Measurements from ENCODE around the gene P2RY14. TPM values are rescaled to one million over a fixed set of nuclear protein-coding genes. Genes with fewer than 3 reads are reported as not detected.
"Not testable (repeated sequence)": the region's sequence is repeated elsewhere in the genome, so short reads cannot be mapped to it uniquely, and the experiment has no call there.

The P2RY14 gene
- total RNA-seq, 3 donors from 2014 or later, result 0.20 to 0.26 TPM; not detected in 1

GRCh38 chr3:151262871-151263525 is 15.3 kb downstream of the P2RY14 start:
- ATAC-seq, result no peak
- H3K27me3 Mint-ChIP-seq (ENCODE audit: low read depth), result peaks cover 4% of the 10 kb centered on the region

GRCh38 chr3:151259664-151260063 is 18.7 kb downstream of the P2RY14 start:
- no peaks in the 10 kb centered on the region for H3K9me3 Mint-ChIP-seq
- no peaks in the 10 kb centered on the region for H3K4me1 Mint-ChIP-seq (ENCODE audit: low read depth)
- no peak overlapping the region for H3K4me3 Mint-ChIP-seq
- peaks cover 4% of the 10 kb centered on the region for H3K27me3 Mint-ChIP-seq (ENCODE audit: low read depth)
- no peak for ATAC-seq
- DNase-seq, result no peak
- peaks cover 1% of the 10 kb centered on the region for H3K36me3 Mint-ChIP-seq (ENCODE audit: insufficient read depth)

More at GRCh38 chr3:151262871-151263525, 15.3 kb downstream of the P2RY14 start:
- Mint-ChIP-seq H3K4me1 (ENCODE audit: low read depth) (peaks cover 3% of the 10 kb centered on the region), H3K9me3 (no peaks in the 10 kb centered on the region), H3K4me3 (no peak overlapping the region), H3K36me3 (ENCODE audit: insufficient read depth) (peaks cover 1% of the 10 kb centered on the region)
- no peak for DNase-seq

- ATAC-seq (no peak), DNase-seq (no peak)
- Mint-ChIP-seq H3K27me3 (ENCODE audit: low read depth) (peaks cover 4% of the 10 kb centered on the region), H3K36me3 (ENCODE audit: insufficient read depth) (peaks cover 1% of the 10 kb centered on the region), H3K4me3 (no peak overlapping the region), H3K9me3 (no peaks in the 10 kb centered on the region), H3K4me1 (ENCODE audit: low read depth) (no peaks in the 10 kb centered on the region)
Observed at GRCh38 chr3:151256749-151257148, 21.6 kb downstream of the P2RY14 start.

- Mint-ChIP-seq H3K9me3 (no peaks in the 10 kb centered on the region), H3K4me3 (no peak overlapping the region), H3K4me1 (ENCODE audit: low read depth) (no peaks in the 10 kb centered on the region), H3K27me3 (ENCODE audit: low read depth) (no peaks in the 10 kb centered on the region), H3K36me3 (ENCODE audit: insufficient read depth) (no peaks in the 10 kb centered on the region)
- DNase-seq, result no peak
- no peak for ATAC-seq
Observed at GRCh38 chr3:151248772-151249337, 29.5 kb downstream of the P2RY14 start.

- DNase-seq; H3K4me1 Mint-ChIP-seq (ENCODE audit: low read depth); H3K36me3 Mint-ChIP-seq (ENCODE audit: insufficient read depth); H3K27me3 Mint-ChIP-seq (ENCODE audit: low read depth); ATAC-seq; H3K9me3 Mint-ChIP-seq; H3K4me3 Mint-ChIP-seq: not testable (repeated sequence)
Observed at GRCh38 chr3:151242006-151242405, 36.3 kb downstream of the P2RY14 start.

GRCh38 chr3:151236736-151237135 is 41.6 kb downstream of the P2RY14 start:
- H3K4me1 Mint-ChIP-seq (ENCODE audit: low read depth), result no peaks in the 10 kb centered on the region
- H3K4me3 Mint-ChIP-seq, result no peak overlapping the region
- no peaks in the 10 kb centered on the region for H3K9me3 Mint-ChIP-seq
- no peak for ATAC-seq
- DNase-seq, result no peak
- H3K27me3 Mint-ChIP-seq (ENCODE audit: low read depth), result peaks cover 2% of the 10 kb centered on the region
- no peaks in the 10 kb centered on the region for H3K36me3 Mint-ChIP-seq (ENCODE audit: insufficient read depth)

GRCh38 chr3:151236316-151236715 is 42.0 kb downstream of the P2RY14 start:
- no peak overlapping the region for H3K4me3 Mint-ChIP-seq
- no peak for ATAC-seq

GRCh38 chr3:151234825-151235224 is 43.5 kb downstream of the P2RY14 start:
- DNase-seq (no peak), ATAC-seq (no peak)
- Mint-ChIP-seq H3K27me3 (ENCODE audit: low read depth) (no peaks in the 10 kb centered on the region), H3K9me3 (no peaks in the 10 kb centered on the region), H3K4me3 (no peak overlapping the region), H3K4me1 (ENCODE audit: low read depth) (peaks cover 16% of the 10 kb centered on the region), H3K36me3 (ENCODE audit: insufficient read depth) (no peaks in the 10 kb centered on the region)

More at GRCh38 chr3:151236316-151236715, 42.0 kb downstream of the P2RY14 start:
- Mint-ChIP-seq H3K4me1 (ENCODE audit: low read depth) (peaks cover 3% of the 10 kb centered on the region), H3K36me3 (ENCODE audit: insufficient read depth) (no peaks in the 10 kb centered on the region), H3K27me3 (ENCODE audit: low read depth) (no peaks in the 10 kb centered on the region), H3K9me3 (no peaks in the 10 kb centered on the region)
- no peak for DNase-seq

GRCh38 chr3:151232991-151233390 is 45.4 kb downstream of the P2RY14 start:
- peak in 1 of 2 donors; percentile 24 for ATAC-seq
- Mint-ChIP-seq H3K4me1 (ENCODE audit: low read depth) (peaks cover 24% of the 10 kb centered on the region), H3K4me3 (no peak overlapping the region), H3K36me3 (ENCODE audit: insufficient read depth) (no peaks in the 10 kb centered on the region), H3K9me3 (no peaks in the 10 kb centered on the region), H3K27me3 (ENCODE audit: low read depth) (no peaks in the 10 kb centered on the region)
- no peak for DNase-seq

GRCh38 chr3:151232403-151232802 is 45.9 kb downstream of the P2RY14 start:
- not testable (repeated sequence) for H3K9me3 Mint-ChIP-seq; ATAC-seq; DNase-seq; H3K4me3 Mint-ChIP-seq; H3K36me3 Mint-ChIP-seq (ENCODE audit: insufficient read depth); H3K27me3 Mint-ChIP-seq (ENCODE audit: low read depth)
- peaks cover 30% of the 10 kb centered on the region for H3K4me1 Mint-ChIP-seq (ENCODE audit: low read depth)

- H3K27me3 Mint-ChIP-seq (ENCODE audit: low read depth), result no peaks in the 10 kb centered on the region
- no peaks in the 10 kb centered on the region for H3K9me3 Mint-ChIP-seq
- no peak for ATAC-seq
- peak overlapping the region; percentile 9 for H3K4me3 Mint-ChIP-seq
- no peaks in the 10 kb centered on the region for H3K36me3 Mint-ChIP-seq (ENCODE audit: insufficient read depth)
- H3K4me1 Mint-ChIP-seq (ENCODE audit: low read depth), result peaks cover 46% of the 10 kb centered on the region
- no peak for DNase-seq
Observed at GRCh38 chr3:151230646-151231045, 47.7 kb downstream of the P2RY14 start.

GRCh38 chr3:151228666-151229040 is 49.7 kb downstream of the P2RY14 start:
- no peaks in the 10 kb centered on the region for H3K27me3 Mint-ChIP-seq (ENCODE audit: low read depth)
- H3K4me1 Mint-ChIP-seq (ENCODE audit: low read depth), result peaks cover 60% of the 10 kb centered on the region
- H3K9me3 Mint-ChIP-seq, result no peaks in the 10 kb centered on the region
- DNase-seq, result no peak
- H3K36me3 Mint-ChIP-seq (ENCODE audit: insufficient read depth), result no peaks in the 10 kb centered on the region
- no peak overlapping the region for H3K4me3 Mint-ChIP-seq
- no peak for ATAC-seq

GRCh38 chr3:151227807-151228665 is 50.3 kb downstream of the P2RY14 start:
- H3K9me3 Mint-ChIP-seq, result peaks cover 3% of the 10 kb centered on the region
- ATAC-seq (peak; percentile 69 to 71), DNase-seq (peak; percentile 78)
- no peak overlapping the region for H3K4me3 Mint-ChIP-seq
- H3K4me1 Mint-ChIP-seq (ENCODE audit: low read depth), result peaks cover 60% of the 10 kb centered on the region
- no peaks in the 10 kb centered on the region for H3K27me3 Mint-ChIP-seq (ENCODE audit: low read depth)
- no peaks in the 10 kb centered on the region for H3K36me3 Mint-ChIP-seq (ENCODE audit: insufficient read depth)

- ATAC-seq, result peak; percentile 11 to 13
- no peaks in the 10 kb centered on the region for H3K27me3 Mint-ChIP-seq (ENCODE audit: low read depth)
- no peak overlapping the region for H3K4me3 Mint-ChIP-seq
- DNase-seq, result no peak
- peaks cover 6% of the 10 kb centered on the region for H3K9me3 Mint-ChIP-seq
- H3K4me1 Mint-ChIP-seq (ENCODE audit: low read depth), result peaks cover 60% of the 10 kb centered on the region
- H3K36me3 Mint-ChIP-seq (ENCODE audit: insufficient read depth), result no peaks in the 10 kb centered on the region
Observed at GRCh38 chr3:151227266-151227806, 51.0 kb downstream of the P2RY14 start.
